Measurements from ENCODE around the gene ALDH18A1. TPM values are rescaled to one million over a fixed set of nuclear protein-coding genes. Genes with fewer than 3 reads are reported as not detected.

Gene ALDH18A1
- total RNA-seq, 1 donor from 2014 or later: 121 TPM

GRCh38 chr10:95579835-95580535 is 76.5 kb downstream of the ALDH18A1 start:
- Histone ChIP-seq H3K4me2 (ENCODE audit: low read length) (no peak overlapping the region), H3K27me3 (ENCODE audit: insufficient read depth, low read length) (peaks cover 3% of the 10 kb centered on the region), H3K27ac (ENCODE audit: low read depth, low read length) (no peak overlapping the region), H3K79me2 (ENCODE audit: insufficient read depth, low read length) (no peaks in the 10 kb centered on the region), H3K36me3 (ENCODE audit: insufficient read depth, low read length) (no peaks in the 10 kb centered on the region), H4K20me1 (ENCODE audit: insufficient read depth, low read length) (no peaks in the 10 kb centered on the region), H3K9ac (ENCODE audit: low read length) (no peak overlapping the region), H3K4me3 (ENCODE audit: insufficient read depth, low read depth, low read length) (no peak overlapping the region), H3K4me1 (ENCODE audit: insufficient read depth, low read length) (no peaks in the 10 kb centered on the region), H3K9me3 (ENCODE audit: insufficient read depth, low read depth, low read length) (no peaks in the 10 kb centered on the region), H2AFZ (ENCODE audit: low read depth, low read length) (no peak overlapping the region)
- Mint-ChIP-seq H3K9me3 (ENCODE audit: unreplicated experiment) (no peaks in the 10 kb centered on the region), H3K27ac (ENCODE audit: unreplicated experiment) (no peak overlapping the region), H3K4me1 (ENCODE audit: low read depth, unreplicated experiment) (peaks cover 3% of the 10 kb centered on the region), H3K4me3 (ENCODE audit: unreplicated experiment) (no peak overlapping the region), H3K36me3 (ENCODE audit: low read depth, unreplicated experiment) (no peaks in the 10 kb centered on the region), H3K27me3 (ENCODE audit: low read depth, unreplicated experiment) (peaks cover 29% of the 10 kb centered on the region)
- no peak for DNase-seq (ENCODE audit: low read depth)
- no peak for TF ChIP-seq EZH2 (IDR thresholded peaks at IDR 0.05; ENCODE audit: insufficient read depth, low read length)
- TF ChIP-seq, protein P1, sequence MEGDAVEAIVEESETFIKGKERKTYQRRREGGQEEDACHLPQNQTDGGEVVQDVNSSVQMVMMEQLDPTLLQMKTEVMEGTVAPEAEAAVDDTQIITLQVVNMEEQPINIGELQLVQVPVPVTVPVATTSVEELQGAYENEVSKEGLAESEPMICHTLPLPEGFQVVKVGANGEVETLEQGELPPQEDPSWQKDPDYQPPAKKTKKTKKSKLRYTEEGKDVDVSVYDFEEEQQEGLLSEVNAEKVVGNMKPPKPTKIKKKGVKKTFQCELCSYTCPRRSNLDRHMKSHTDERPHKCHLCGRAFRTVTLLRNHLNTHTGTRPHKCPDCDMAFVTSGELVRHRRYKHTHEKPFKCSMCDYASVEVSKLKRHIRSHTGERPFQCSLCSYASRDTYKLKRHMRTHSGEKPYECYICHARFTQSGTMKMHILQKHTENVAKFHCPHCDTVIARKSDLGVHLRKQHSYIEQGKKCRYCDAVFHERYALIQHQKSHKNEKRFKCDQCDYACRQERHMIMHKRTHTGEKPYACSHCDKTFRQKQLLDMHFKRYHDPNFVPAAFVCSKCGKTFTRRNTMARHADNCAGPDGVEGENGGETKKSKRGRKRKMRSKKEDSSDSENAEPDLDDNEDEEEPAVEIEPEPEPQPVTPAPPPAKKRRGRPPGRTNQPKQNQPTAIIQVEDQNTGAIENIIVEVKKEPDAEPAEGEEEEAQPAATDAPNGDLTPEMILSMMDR (IDR thresholded peaks at IDR 0.05; ENCODE audit: insufficient read depth, low read depth, low read length): no peak
- no peak for FAIRE-seq

DNA sequence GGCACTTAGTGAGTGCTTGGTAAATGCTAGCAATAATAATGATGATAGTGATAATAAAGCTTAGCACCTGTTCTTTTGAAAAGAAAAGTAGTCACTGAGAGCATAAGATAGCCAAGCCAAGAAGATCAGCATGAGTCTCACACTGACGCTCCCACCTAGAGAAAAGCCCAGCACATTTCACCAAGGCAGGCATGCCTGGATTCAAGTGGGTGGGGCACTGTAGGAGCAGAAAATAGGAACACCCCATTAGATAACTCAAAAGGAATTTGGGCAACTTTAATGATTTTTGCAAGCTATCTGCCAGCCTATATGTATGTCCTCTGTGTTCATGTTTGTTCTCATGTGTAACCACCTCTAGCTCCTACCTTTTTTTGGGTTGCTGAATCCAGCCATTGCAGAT is 77.2 kb downstream of the ALDH18A1 start:
- H3K27me3 Mint-ChIP-seq (ENCODE audit: low read depth, unreplicated experiment): peaks cover 35% of the 10 kb centered on the region
- peaks cover 5% of the 10 kb centered on the region for H3K27me3 ChIP-seq (ENCODE audit: insufficient read depth, low read length)
- FAIRE-seq (no peak), DNase-seq (ENCODE audit: low read depth) (no peak)
- TF ChIP-seq EZH2 (IDR thresholded peaks at IDR 0.05; ENCODE audit: insufficient read depth, low read length): no peak
- H4K20me1 ChIP-seq (ENCODE audit: insufficient read depth, low read length): no peaks in the 10 kb centered on the region
- H3K36me3 ChIP-seq (ENCODE audit: insufficient read depth, low read length): no peaks in the 10 kb centered on the region
- no peaks in the 10 kb centered on the region for H3K9me3 Mint-ChIP-seq (ENCODE audit: unreplicated experiment)
- no peaks in the 10 kb centered on the region for H3K79me2 ChIP-seq (ENCODE audit: insufficient read depth, low read length)
- H3K27ac ChIP-seq (ENCODE audit: low read depth, low read length): no peak overlapping the region
- no peak overlapping the region for H3K27ac Mint-ChIP-seq (ENCODE audit: unreplicated experiment)
- H3K4me2 ChIP-seq (ENCODE audit: low read length): no peak overlapping the region
- H3K9me3 ChIP-seq (ENCODE audit: insufficient read depth, low read depth, low read length): no peaks in the 10 kb centered on the region
- no peaks in the 10 kb centered on the region for H3K4me1 ChIP-seq (ENCODE audit: insufficient read depth, low read length)
- H3K9ac ChIP-seq (ENCODE audit: low read length): no peak overlapping the region
- no peak overlapping the region for H2AFZ ChIP-seq (ENCODE audit: low read depth, low read length)
- no peak overlapping the region for H3K4me3 Mint-ChIP-seq (ENCODE audit: unreplicated experiment)
- H3K4me1 Mint-ChIP-seq (ENCODE audit: low read depth, unreplicated experiment): peaks cover 3% of the 10 kb centered on the region
- H3K4me3 ChIP-seq (ENCODE audit: insufficient read depth, low read depth, low read length): no peak overlapping the region
- H3K36me3 Mint-ChIP-seq (ENCODE audit: low read depth, unreplicated experiment): no peaks in the 10 kb centered on the region

DNA sequence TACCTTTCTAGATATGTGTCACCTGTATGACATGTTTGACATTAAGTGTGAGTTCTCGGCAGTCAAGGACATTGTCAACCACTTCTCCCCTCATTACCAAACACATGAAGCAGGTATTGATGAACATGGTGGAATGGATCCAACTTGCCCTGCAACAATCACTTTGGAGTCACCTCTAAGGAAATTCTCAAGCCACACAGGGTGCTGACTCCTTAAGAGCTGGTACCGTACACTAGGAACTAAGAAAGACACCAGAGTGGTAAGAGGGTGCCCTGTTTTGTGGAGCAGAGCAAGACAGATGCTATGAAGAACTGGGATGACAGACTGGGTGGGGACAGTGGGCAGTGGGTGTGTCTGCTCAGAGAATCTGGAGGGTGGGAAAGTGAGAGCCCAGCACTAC is 77.9 kb downstream of the ALDH18A1 start:
- H3K9ac ChIP-seq (ENCODE audit: low read length): no peak overlapping the region
- H3K36me3 ChIP-seq (ENCODE audit: insufficient read depth, low read length): no peaks in the 10 kb centered on the region
- no peaks in the 10 kb centered on the region for H3K79me2 ChIP-seq (ENCODE audit: insufficient read depth, low read length)
- Mint-ChIP-seq H3K27ac (ENCODE audit: unreplicated experiment) (no peak overlapping the region), H3K4me3 (ENCODE audit: unreplicated experiment) (no peak overlapping the region), H3K4me1 (ENCODE audit: low read depth, unreplicated experiment) (peaks cover 3% of the 10 kb centered on the region), H3K36me3 (ENCODE audit: low read depth, unreplicated experiment) (no peaks in the 10 kb centered on the region), H3K9me3 (ENCODE audit: unreplicated experiment) (no peaks in the 10 kb centered on the region), H3K27me3 (ENCODE audit: low read depth, unreplicated experiment) (peaks cover 37% of the 10 kb centered on the region)
- no peaks in the 10 kb centered on the region for H3K4me1 ChIP-seq (ENCODE audit: insufficient read depth, low read length)
- H3K27me3 ChIP-seq (ENCODE audit: insufficient read depth, low read length): peaks cover 4% of the 10 kb centered on the region
- H3K4me3 ChIP-seq (ENCODE audit: insufficient read depth, low read depth, low read length): no peak overlapping the region
- H4K20me1 ChIP-seq (ENCODE audit: insufficient read depth, low read length): no peaks in the 10 kb centered on the region
- no peak overlapping the region for H3K27ac ChIP-seq (ENCODE audit: low read depth, low read length)
- H3K4me2 ChIP-seq (ENCODE audit: low read length): no peak overlapping the region
- TF ChIP-seq, protein P1 (IDR thresholded peaks at IDR 0.05; ENCODE audit: insufficient read depth, low read depth, low read length): no peak
- DNase-seq (ENCODE audit: low read depth) (no peak), FAIRE-seq (no peak)
- no peaks in the 10 kb centered on the region for H3K9me3 ChIP-seq (ENCODE audit: insufficient read depth, low read depth, low read length)
- H2AFZ ChIP-seq (ENCODE audit: low read depth, low read length): no peak overlapping the region

Data from astrocyte (in vitro differentiated cells and primary cell).